Mucosa of gallbladder (tissue), 1 donor: ENCODE measurements around the gene IL6ST. TPM values are rescaled to one million over a fixed set of nuclear protein-coding genes. Genes with fewer than 3 reads are reported as not detected.
"Not testable (repeated sequence)": the region's sequence is repeated elsewhere in the genome, so short reads cannot be mapped to it uniquely, and the experiment has no call there.

Experiments used
- DNase-seq: peaks from one replicate; pipeline ENCODE4 v3.0.0-alpha.2; 2020; ENCODE audit warnings: low spot score
- total RNA-seq: library from RNA; stranded (reverse); gene quantifications from one replicate; pipeline ENCODE4 v1.2.1, GENCODE V29; 2021
- donor health status: DM: no; HTN: no; CAD: no.

IL6ST gene
- total RNA-seq, 1 donor from 2014 or later: 235 TPM

DNA sequence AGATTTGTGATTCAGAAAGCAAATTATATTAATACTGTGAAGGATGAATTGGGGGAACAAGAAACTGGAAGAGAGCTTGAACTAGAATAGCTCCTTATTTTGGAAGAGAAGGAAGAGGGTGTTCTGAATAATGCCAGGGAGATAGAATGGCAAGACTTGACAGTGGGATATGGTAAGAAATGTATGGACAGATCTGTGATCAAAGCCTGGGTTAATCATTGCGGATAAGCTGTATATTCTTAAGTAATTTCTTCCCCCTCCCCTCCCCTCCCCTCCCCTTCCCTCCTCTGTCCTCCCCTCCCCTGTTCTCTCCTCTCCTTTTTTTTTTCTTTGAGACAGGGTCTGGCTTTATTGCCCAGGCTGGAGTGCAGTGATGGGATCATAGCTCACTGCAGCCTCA is 10.1 kb upstream of the IL6ST start:
- no peak for DNase-seq

DNA sequence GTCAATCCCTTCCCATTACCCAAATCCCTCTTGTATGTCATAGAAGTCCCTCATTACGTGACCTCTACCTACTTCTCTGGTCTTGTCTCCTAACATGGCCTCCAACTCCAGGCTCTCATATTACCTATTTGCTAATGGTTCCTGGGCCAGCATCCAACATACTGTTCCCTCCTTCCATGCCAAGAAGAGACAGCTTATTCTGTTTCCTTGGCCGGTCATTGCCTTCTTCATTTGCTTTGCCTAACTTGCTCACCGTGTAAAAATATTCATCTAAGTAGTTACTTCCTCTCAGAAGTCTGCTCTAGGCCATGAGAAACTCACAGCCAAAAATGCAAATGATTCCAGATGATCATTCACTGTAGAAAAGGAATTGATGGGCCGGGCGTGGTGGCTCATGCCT is 8.9 kb upstream of the IL6ST start:
- DNase-seq: no peak

DNA sequence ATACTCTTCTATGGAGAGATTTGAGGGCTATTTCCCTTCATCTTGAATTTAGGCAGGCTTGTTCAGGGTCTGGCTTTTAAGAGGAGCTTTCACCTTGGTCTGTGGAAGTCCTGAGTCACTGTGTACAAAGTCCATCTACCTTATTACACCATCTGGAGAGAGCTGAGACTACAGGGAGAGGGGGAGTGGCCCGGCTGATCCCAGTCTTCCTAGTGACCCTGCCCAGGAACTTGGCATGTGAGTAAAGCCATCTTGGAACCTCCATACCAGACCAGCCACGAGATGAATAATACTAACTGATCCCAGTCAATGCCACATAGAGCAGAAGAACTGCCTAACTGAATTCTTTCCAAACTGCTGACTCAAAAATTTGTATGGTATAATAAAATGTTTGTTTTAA is 8.4 kb upstream of the IL6ST start:
- peak; percentile 81 for DNase-seq

DNA sequence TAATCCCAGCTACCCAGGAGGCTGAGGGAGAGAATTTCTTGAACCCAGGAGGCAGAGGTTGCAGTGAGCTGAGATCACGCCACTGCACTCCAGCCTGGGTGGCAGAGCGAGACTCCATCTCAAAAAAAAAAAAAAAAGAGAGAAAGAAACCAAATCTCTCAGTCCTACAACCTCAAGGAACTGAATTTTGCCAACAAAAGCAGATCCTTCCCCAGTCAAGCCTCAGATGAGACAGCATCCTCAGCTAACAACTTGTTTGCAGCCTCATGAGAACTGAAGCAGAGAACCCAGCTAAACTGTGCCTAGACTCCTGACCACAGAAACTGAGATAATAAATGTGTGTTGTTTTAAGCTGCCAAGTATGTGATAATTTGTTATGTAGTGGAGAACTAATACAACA is 7.5 kb upstream of the IL6ST start:
- DNase-seq: no peak

DNA sequence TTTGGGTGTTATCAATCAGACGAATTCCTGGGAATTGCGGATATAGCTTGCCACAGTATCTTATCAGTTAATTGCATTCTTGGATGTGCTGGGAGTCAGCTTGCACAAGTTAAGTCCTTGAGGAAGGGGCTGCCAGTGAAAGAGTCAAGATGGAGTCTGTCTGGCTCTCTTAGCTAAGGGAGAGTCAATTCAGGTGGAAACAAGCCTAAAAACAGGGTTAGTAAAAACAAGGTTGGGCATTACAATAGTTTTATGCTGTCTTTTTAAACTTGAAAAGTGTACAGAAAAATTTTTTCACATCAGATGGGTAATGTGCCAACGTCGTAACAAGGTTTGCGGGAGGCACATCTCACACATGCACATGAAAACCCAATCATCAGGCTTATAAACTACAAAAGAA is 5.5 kb upstream of the IL6ST start:
- not testable (repeated sequence) for DNase-seq

DNA sequence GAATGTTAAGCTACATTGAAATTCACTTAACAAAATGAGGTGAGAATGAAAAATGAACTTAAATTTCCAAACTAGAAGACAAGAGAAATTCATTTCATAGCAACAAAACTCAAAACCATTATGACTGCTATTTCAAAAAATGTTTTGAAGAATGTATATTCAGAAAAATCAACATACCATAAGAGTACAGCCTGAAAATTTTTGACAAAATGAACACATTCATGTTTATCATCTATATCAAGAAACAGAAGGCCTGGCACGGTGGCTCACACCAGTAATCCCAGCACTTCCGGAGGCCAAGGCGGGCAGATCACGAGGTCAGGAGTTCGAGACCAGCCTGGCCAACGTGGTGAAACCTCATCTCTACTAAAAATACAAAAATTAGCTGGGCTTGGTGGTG is 4.2 kb upstream of the IL6ST start:
- no peak for DNase-seq

DNA sequence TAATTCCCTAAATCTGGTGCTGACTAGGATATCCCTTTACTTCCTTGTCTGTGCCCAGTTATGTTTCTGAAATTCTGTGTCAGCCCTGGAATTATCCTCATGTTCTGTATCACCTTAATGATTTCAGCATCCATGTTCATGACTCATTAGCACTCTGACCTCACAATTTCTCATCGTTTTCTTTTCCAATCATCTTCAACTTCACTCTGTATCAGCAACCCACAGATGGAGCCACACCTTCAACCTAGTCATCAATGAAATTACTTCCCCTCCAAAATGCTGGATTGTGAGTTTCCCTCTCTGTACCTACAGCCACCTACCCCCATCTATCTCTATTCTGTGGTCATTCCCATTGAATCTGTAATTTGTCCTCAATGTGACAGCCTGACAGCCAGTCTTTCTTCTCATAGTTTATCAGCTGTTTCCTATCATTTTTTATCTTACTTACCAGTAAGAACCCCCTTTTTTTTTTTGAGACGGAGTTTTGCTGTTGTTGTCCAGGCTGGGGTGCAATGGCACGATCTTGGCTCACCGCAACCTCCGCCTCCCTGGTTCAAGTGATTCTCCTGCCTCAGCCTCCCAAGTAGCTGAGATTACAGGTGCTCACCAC is 3.1 kb upstream of the IL6ST start:
- no peak for DNase-seq

DNA sequence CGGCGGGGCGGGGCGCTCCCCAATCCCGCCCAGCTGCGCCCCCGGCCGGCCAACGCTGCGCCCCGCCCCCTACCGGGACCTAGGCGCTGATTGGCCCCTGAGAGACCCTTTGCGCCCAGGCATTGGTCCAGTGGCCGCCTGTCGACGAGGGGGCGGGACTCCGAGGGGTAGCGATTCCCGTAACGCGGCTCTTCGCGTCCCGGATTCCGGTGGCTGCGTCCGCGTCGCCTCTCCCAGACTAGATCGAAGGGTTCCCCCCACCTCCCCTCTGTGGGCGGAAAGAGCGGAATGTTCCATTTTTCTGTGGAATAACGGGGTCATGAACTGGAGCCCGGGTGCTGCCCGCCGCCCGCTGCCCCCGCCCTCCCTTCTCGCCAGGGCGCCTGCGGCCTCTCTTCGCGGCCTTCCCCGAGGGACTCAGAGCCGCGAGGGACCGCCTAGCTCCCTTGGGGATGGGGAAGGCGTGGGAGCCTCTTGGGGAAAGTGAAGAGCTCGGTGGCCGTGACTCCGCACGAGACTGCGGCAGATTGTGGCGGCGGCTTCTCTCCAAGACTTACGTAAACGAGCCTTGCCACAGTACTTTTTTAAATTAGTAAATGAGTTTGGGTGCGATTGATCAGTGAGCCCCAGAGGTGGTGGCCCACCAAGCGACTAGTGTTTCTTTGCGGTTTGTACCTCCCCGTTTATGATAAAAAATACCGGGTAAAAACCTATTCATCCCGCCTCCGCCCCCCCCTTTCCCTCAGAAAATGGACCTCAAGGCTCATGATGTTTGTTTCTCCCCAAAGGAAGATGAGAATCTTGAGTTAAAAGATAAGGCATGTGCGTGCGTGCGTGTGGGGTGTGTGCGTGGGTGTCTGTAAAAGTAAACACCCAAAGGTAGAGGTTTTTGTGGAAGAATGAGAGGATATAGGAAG is 493 bp upstream of the IL6ST start:
- DNase-seq: peak; percentile 97

DNA sequence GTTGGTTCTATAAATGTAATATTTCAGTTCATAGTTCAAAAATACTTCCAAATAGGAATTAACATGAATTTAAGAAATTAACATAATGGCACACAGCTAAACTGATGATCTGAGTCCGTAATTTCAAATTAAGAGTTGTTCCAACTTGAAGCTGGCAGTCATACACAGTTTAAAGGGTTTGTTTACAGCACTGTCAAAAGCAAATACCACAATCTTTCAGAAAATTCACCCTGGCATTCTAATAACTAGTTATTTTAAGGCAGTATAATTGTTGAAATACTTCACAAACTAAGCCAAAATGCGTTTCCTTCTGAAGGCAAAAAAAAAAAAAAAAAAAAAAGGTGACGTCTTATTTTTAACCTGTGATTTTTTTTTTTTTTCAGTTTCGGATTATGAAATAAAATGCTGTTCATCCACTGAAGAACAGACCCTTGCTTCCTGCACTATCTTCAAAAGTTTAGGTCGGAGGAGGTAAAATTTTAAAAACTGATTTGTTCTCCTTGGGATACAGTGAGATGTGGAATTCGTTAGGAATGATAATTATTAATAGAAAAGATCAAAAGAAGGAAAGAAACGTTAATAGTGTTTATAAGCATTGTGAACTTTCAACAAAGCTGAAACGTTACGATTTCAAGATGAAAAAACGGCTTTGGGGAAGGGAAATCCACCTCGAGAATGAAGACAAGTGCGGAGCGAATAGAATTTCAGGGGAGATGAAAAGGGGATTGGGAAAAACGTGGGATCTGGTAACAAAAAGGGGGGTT is 850 bp downstream of the IL6ST start:
- no peak for DNase-seq

DNA sequence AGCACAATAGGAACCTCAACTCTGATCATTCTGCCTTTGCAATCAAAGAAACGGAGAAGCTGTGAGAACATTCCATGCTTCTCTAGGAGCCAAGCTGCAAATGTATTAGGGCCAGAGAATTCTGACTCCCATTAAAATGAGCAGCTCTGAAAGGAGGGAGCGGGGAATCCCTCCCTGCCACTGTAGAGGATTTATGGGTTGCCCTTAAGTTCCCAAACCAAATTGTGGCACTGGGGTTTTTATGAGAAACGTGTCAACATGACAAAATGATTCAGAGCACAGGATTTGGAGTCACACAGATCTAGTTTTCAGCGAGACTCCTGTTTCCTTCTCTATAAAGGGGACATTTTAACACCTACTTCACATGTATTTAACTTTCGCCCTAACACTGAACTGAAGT is 1.8 kb downstream of the IL6ST start:
- DNase-seq: no peak

DNA sequence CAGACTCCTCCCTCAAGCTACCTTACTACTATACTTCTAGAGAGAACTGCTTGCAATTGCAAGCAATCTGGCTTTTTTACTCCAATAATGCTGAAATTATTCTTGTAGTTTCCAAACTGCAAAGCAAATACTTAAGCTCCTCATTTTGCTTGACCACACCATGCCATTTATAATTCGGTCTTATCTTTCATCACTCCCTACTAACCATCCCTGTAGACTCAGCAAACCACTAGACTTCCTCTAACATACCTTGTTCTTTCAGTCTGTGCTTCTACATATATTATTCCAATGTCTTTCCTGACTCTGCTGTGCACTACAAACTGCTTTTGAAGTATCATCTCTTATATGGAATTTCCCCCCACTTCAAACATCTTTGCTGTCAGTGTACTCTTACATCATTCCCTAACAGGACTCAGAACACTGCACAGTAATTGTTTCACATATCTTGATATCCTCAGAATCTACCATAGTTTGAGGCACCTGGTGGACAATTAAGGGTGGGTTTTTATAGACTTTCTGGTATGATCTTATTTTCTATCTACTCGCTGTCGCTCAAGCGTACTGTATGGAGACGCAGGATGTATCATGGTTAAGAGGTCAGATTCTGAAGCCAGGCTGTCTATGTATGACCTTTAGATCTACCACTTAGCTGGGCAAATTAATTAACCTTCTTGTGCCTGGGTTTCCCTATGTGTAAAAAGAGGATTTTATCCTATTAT is 2.8 kb downstream of the IL6ST start:
- DNase-seq: no peak

DNA sequence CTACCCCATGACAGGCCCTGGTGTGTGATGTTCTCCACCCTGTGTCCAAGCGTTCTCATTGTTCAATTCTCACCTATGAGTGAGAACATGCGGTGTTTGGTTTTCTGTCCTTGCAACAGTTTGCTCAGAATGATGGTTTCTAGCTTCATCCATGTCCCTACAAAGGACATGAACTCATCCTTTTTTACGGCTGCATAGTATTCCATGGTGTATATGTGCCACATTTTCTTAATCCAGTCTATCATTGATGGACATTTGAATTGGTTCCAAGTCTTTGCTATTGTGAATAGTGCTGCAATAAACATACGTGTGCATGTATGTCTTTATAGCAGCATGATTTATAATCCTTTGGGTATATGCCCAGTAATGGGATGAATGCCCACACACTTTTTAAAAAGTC is 3.9 kb downstream of the IL6ST start:
- not testable (repeated sequence) for DNase-seq

DNA sequence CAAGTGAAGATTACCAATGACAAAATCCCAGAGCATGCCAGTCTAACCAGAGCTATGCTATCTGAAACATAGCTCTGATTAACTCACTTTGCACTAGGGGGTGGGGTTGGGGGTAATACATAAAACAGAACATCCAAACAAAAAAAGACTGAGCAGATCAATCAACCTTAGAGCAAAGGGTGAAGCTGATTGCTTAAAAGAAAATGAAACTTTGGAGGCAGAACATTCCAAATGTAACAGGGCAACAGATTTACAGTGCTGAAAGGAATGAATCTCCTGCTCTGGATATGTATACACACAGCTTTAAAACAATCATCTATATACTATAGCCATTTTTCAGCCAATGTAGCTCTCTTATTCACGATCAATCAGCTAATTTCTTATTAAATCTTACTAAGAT is 4.9 kb downstream of the IL6ST start:
- no peak for DNase-seq

DNA sequence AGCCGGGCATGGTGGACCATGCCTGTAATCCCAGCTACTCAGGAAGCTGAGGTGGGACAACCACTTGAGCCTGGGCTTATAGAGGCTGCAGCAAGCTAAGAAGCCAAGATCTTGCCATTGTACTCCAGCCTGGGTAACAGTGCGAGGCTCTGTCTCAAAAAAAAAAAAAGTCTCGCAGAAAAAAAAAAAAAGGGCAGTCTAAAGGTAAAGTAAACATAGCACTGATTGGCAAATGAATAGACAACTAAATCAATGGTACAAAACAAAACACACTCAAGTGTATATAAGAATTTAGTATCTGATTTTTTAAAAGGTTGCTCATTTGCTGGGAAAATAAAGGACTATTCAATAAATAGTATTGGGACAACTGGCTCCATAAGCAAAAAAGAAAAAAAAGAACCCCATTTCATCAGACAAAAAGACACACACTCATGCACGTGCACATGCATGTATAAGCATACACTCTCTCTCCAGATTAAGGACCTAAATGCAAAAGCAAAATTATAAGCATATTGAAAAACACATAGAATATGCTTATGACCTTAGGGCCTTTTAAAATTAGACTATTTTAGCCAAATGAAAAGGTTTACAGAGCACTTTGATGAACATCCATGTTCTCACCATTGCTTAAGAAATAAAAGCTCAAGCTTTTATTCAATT is 5.7 kb downstream of the IL6ST start:
- no peak for DNase-seq

DNA sequence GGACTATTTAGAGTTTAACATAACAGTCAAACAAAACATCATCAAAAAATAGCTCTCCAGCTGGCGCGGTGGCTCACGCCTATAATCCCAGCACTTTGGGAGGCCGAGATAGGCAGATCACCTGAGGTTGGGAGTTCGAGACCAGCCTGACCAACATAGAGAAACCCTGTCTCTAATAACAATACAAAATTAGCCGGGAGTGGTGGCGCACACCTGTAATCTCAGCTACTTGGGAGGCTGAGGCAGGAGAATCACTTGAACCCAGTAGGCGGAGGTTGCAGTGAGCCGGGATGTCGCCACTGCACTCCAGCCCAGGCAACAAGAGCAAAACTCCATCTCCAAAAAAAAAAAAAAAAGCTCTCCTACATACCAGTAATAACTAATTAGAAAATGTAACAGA is 6.3 kb downstream of the IL6ST start:
- DNase-seq: not testable (repeated sequence)

DNA sequence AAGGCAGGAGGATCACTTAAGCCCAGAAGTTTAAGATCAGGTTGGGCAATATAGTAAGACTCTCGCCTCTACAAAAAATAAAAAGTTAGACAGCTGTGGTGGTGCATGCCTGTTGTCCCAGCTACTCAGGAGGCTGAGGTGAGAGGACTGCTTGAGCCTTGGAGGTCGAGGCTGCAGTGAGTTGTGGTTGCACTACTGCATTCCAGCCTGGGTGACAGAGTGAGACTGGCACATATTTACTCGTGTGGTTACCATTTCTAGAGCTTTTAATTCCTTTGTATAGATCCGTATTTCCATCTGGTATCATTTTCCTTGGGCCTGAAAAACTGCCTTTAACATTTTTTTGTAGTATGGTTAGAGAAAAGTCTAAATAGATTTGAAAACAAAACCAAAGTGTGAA is 7.8 kb downstream of the IL6ST start:
- DNase-seq: no peak

DNA sequence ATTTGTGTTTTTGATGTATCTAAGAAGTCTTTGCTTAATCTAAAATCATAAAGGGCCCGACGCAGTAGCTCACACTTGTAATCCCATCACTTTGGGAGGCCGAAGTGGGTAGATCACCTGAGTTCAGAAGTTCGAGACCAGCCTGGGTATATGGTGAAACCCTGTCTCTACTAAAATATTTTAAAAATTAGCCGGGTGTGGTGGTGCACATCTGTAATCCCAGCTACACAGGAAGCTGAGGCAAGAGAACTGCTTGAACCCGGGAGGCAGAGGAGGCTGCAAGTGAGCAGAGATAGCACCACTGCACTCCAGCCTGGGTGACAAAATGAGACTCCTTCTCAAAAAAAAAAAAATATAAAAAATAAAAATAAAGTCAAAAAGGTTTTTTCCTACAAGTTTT is 9.6 kb downstream of the IL6ST start:
- DNase-seq: no peak

DNA sequence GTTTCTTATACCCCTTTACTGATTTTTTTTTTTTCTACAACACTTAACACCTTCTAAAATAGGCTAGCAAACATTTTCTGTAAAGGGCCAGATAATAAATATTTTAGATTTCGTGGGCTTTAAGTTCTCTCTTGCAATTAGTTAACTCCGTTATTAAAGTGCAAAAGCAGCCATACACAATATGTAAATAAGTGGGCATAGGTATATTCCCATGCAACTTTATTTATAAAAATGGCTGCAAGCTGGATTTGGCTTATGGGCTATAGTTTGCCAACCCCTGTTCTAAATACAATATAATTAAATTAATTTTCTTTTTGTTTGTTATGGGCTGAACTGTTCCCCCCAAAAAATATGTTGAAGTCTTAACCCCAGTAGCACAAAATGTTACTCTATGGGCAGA is 10.8 kb downstream of the IL6ST start:
- DNase-seq: no peak

DNA sequence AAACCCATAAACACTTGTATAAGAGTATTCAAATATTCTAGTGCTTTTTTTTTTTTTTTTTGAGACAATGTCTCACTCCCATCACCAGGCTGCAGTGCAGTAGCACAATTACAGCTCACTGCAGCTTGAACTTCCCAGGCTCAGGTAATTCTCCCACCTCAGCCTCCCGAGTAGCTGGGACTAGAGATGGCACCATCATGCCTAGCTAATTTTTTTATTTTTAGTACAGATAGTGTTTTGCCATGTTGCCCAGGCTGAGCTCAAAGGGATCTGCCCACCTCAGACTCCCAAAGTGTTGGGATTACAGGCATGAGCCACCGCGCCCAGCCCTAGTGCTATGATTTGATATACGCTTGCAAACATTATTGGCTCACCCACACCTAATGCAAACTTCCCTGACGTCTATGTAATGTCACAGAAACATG is 11.8 kb downstream of the IL6ST start:
- DNase-seq: no peak

DNA sequence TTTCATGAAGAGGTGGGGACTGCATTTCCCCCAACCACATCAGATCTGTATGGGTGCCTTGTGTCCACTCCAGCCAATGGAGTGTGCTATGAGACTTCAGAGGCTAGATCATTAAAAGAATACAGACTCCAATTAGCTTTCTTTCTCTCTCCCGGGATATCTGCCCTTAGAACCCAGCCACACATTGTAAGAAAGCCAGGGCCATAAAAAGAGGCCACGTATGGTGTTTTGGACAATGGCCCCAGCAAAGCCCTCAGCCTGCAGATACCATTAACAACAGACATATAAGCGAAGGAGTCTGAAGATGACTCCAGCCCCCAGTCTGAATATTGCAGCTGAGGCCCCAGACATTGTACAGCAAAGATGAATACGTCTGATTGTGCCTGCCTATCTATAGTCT is 21.5 kb downstream of the IL6ST start:
- no peak for DNase-seq

DNA sequence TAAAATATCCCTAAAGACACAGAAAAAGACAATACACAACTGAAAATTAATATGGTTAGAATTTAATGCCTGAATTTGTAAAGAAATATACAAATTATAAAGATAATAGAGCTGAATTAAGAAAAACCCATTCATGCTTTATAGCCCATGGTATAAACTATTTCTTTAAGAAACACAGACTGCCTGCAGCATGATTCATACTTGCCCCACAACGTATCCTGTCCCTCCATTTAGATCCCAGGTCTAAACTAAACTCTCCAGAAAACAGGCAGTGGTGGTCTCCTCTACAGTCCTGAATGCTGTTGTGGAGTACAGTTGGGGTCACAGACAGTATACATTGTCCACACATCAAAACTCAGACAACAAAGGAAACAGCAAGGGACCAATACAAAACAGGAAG is 24.8 kb downstream of the IL6ST start:
- no peak for DNase-seq

DNA sequence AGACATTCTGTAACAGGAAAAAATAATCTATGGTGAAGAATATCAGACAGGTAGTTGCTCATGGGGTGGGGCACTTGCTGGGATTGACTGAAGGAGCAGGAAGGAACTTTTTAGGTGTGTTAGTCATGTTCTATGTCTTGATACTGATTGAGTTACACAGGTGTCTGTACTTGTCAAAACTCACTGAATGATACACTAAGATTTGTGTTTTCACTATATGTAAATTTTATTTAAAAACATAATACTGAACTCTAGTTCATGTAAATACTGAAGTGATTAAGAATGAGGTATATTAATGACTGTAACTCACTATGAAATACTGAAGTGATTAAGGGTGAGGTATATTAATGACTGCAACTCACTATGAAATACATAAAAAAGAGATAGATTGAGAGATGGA is 28.5 kb downstream of the IL6ST start:
- DNase-seq: no peak
